Measurements from ENCODE around the gene SLC47A1.

- TF ChIP-seq POLR2A (IDR thresholded peaks at IDR 0.05; ENCODE audit: control extremely low read depth in 1 of 2, low read depth in 2 of 2, low read length in 2 of 2) (no peak), CBX8 (IDR thresholded peaks at IDR 0.05; ENCODE audit: borderline replicate concordance, low read depth, low read length) (no peak), SAP30 (IDR thresholded peaks at IDR 0.05; ENCODE audit: insufficient read depth, insufficient replicate concordance, low read length) (no peak)
Measured at GRCh38 chr17:19570544-19571062, 36.9 kb downstream of the SLC47A1 start.

Data from H1 (cell line).